ENCODE data around the gene PLA2G6. TPM values are rescaled to one million over a fixed set of nuclear protein-coding genes. Genes with fewer than 3 reads are reported as not detected.

Gene PLA2G6
- total RNA-seq, 1 donor from 2014 or later = 35.8 TPM

DNA sequence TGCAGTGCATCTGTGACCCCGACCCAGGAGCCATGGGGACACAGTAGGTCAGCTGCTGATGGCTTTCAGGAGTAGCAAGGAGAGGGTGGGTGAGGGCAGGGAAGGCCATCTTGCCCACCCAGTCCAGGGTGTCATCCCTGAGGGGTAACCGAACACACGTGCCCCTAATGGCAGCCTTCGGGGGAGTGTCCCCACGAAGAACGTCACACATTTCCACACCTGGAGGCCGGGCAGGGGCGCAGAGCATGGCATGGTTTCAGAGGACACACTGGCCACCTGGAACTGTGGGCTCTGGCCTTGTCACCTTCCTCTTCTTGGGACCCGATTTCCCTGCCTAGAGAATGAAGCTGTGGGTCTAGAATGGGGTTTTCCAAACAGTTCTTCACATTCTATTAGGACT, 51.8 kb downstream of the PLA2G6 start:
- TF ChIP-seq, protein P1, sequence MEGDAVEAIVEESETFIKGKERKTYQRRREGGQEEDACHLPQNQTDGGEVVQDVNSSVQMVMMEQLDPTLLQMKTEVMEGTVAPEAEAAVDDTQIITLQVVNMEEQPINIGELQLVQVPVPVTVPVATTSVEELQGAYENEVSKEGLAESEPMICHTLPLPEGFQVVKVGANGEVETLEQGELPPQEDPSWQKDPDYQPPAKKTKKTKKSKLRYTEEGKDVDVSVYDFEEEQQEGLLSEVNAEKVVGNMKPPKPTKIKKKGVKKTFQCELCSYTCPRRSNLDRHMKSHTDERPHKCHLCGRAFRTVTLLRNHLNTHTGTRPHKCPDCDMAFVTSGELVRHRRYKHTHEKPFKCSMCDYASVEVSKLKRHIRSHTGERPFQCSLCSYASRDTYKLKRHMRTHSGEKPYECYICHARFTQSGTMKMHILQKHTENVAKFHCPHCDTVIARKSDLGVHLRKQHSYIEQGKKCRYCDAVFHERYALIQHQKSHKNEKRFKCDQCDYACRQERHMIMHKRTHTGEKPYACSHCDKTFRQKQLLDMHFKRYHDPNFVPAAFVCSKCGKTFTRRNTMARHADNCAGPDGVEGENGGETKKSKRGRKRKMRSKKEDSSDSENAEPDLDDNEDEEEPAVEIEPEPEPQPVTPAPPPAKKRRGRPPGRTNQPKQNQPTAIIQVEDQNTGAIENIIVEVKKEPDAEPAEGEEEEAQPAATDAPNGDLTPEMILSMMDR (IDR thresholded peaks at IDR 0.05) = no peak
- TF ChIP-seq POLR2A (IDR thresholded peaks at IDR 0.05) (no peak), POLR2AphosphoS5 (IDR thresholded peaks at IDR 0.05; ENCODE audit: insufficient read depth in 1 of 2, low read depth in 1 of 2) (no peak)
- DNase-seq (ENCODE audit: extremely low spot score in 2 of 2) = no peak
- intact Hi-C loops (cut with DNase I) = no loop called here
- Histone ChIP-seq H3K27ac (no peak overlapping the region), H3K27me3 (no peaks in the 10 kb centered on the region), H3K36me3 (peaks cover 0 to 4% of the 10 kb centered on the region in 2 donors), H3K9me3 (no peaks in the 10 kb centered on the region), H3K4me1 (no peaks in the 10 kb centered on the region), H3K4me3 (no peak overlapping the region)

DNA sequence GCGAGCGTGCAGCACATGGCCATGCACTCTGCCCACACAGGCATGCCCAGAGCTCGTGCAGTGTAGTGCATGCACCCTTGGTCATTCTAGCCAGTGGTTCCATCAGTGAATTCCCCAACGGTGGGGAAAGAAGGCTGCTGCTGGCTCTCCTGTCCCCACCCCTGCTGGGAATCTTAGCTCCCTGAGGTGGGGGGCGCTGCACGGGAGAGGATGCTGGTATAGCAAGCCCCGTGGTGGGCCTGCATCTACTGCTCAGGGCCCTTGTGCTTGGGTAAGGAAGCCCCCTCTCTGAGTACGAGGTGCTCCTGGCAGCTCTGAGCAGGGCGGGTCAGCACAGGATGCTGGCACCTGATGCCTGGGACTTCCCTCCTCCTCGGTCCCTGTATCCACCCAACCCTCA, 52.6 kb downstream of the PLA2G6 start:
- DNase-seq (ENCODE audit: extremely low spot score in 2 of 2) = no peak
- peaks cover 0 to 4% of the 10 kb centered on the region in 2 donors for H3K36me3 ChIP-seq

DNA sequence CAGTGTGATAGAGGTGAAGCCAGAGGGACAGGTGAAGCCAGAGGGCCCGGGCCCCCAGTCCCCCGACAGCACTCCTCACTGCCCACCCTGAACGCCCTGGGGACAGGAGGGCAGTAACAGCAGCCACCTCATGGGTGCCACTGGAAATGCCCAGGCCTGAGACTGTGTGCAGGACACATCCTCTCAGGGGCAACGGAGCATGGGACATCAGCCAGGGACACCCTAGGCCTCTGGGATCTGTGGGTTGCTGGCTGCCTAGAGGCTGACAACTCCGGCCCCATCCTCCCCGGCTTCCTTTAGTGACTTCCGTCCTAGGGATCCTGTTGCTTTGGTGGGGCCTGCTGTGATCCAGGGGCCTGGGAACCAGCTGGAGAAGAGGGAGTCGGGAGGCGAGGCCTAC, 53.8 kb downstream of the PLA2G6 start:
- Histone ChIP-seq H3K4me1 (no peaks in the 10 kb centered on the region), H3K27me3 (no peaks in the 10 kb centered on the region), H3K9me3 (no peaks in the 10 kb centered on the region), H3K27ac (no peak overlapping the region), H3K4me3 (no peak overlapping the region), H3K36me3 (peaks cover 0 to 4% of the 10 kb centered on the region in 2 donors)
- no peak for DNase-seq (ENCODE audit: extremely low spot score in 2 of 2)
- TF ChIP-seq, protein P1 (IDR thresholded peaks at IDR 0.05) = no peak
- TF ChIP-seq POLR2A (IDR thresholded peaks at IDR 0.05) (no peak), POLR2AphosphoS5 (IDR thresholded peaks at IDR 0.05; ENCODE audit: insufficient read depth in 1 of 2, low read depth in 1 of 2) (no peak)
- intact Hi-C loops (cut with DNase I) = no loop called here

More for the DNA sequence above, 52.6 kb downstream of the PLA2G6 start:
- Histone ChIP-seq H3K9me3 (no peaks in the 10 kb centered on the region), H3K4me1 (no peaks in the 10 kb centered on the region), H3K4me3 (no peak overlapping the region), H3K27ac (no peak overlapping the region), H3K27me3 (no peaks in the 10 kb centered on the region)
- TF ChIP-seq POLR2AphosphoS5 (IDR thresholded peaks at IDR 0.05; ENCODE audit: insufficient read depth in 1 of 2, low read depth in 1 of 2) (no peak), POLR2A (IDR thresholded peaks at IDR 0.05) (no peak)
- TF ChIP-seq, protein P1 (IDR thresholded peaks at IDR 0.05) = no peak
- intact Hi-C loops (cut with DNase I) = no loop called here

DNA sequence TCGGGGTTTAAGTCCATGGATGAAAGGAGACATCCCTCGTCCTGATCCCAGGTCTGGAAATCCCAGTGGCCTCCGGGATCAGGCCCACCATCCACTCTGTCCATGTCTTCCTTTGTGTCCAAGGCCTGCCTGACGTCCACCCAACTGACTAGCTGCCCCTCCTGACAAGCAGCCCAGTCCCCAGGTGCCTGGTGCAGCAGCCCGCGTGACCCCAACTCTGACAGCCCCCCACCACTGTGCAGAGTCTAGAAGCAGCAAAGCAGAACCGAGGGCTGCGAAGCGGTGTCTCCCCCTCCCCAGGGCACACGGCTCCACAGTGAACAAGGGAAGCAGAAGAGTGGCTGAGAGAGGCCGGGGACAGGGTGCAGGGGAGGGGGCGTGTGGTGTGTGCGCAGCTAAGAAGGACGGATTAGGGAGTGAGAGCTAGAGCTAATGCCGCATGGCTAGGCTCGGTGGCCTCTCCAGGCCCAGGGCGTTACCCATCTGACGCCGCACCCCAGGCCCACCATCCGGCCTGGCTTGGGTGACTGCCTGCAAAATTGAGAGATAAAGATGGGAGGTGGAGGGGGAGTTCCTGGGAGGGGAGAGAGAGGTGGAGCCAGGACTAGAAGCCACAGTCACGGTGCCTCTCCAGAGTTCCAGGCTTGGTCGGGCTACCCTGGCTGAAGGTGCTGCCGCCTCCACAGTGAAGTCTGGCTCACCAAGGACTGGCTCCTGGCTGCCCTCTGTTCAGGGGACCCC, 54.5 kb downstream of the PLA2G6 start:
- Histone ChIP-seq H3K27ac (no peak overlapping the region), H3K4me1 (no peaks in the 10 kb centered on the region), H3K4me3 (no peak overlapping the region), H3K27me3 (no peaks in the 10 kb centered on the region), H3K9me3 (no peaks in the 10 kb centered on the region), H3K36me3 (peaks cover 0 to 4% of the 10 kb centered on the region in 2 donors)
- intact Hi-C loops (cut with DNase I) = no loop called here
- no peak for DNase-seq (ENCODE audit: extremely low spot score in 2 of 2)
- no peak for TF ChIP-seq POLR2AphosphoS5 (IDR thresholded peaks at IDR 0.05; ENCODE audit: insufficient read depth in 1 of 2, low read depth in 1 of 2)
- TF ChIP-seq, protein P1 (IDR thresholded peaks at IDR 0.05) = no peak
- TF ChIP-seq POLR2A (IDR thresholded peaks at IDR 0.05) = no peak

DNA sequence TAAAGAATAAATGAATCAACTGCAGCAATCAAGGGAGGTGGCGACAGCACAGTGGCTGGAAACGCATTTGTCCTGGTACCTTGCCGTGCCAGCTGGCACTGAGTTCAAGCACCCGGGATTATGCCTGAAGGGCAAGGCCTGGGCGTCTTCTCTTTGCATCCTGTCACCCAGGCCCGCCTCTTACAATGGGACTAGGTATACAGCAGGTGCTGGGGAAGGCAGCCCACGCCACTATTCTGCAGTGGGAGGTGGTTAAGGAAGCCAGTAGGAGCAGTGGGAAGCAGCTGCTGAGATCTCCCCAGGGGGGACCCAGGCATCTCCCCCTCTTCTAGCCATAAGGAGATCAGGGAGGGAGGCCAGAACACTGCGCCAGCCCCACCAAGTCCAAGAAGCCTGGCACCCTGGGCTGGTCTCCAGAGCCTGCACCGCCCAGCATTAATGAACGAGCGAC, 55.9 kb downstream of the PLA2G6 start:
- H3K27me3 ChIP-seq = no peaks in the 10 kb centered on the region
- TF ChIP-seq POLR2A (IDR thresholded peaks at IDR 0.05) (no peak), POLR2AphosphoS5 (IDR thresholded peaks at IDR 0.05; ENCODE audit: insufficient read depth in 1 of 2, low read depth in 1 of 2) (no peak)
- TF ChIP-seq, protein P1 (IDR thresholded peaks at IDR 0.05) = no peak
- intact Hi-C loops (cut with DNase I) = no loop called here
- no peaks in the 10 kb centered on the region for H3K4me1 ChIP-seq
- no peaks in the 10 kb centered on the region for H3K9me3 ChIP-seq
- peaks cover 0 to 4% of the 10 kb centered on the region in 2 donors for H3K36me3 ChIP-seq
- DNase-seq (ENCODE audit: extremely low spot score in 2 of 2) = no peak
- no peak overlapping the region for H3K4me3 ChIP-seq
- H3K27ac ChIP-seq = no peak overlapping the region
